Mesenteric fat pad (tissue), 1 donor: ENCODE data around the gene HMCN1. TPM values are rescaled to one million over a fixed set of nuclear protein-coding genes. Genes with fewer than 3 reads are reported as not detected.

Experiments
- DNase-seq: peaks from one replicate; pipeline ENCODE4 v3.0.0-alpha.2; 2020; ENCODE audit warnings: low spot score
- total RNA-seq: library from RNA; stranded (reverse); fragmentation: NEBNext Ultra II Directional; extraction: Animal tissue kit (Norgen Biotek cat#: 25700); gene quantifications from one replicate; pipeline ENCODE4 v1.2.1, GENCODE V29; 2021
- donor health status: DM: yes; HTN: yes; CAD: no.

HMCN1 gene
- total RNA-seq, 1 donor from 2014 or later: 13.3 TPM

DNA sequence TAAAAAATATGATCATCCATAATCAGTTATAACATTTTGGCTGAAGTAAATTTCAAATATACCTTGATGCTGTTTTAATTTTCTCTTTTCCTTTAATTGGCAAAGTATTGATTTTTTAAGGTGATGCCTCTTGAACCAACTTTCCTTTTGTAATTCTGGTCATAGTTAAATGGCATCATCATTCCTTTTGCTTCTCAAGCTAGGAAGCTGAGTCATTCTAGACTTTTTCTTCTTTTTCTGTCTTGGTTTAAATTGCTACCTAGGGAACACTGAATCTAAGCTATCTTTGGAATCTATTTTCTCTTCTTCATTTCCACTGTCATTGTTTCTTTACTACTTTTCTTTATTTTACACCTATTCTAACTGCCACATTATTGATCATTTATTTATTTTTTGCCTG lies 162.7 kb downstream of the HMCN1 start:
- DNase-seq: no peak

DNA sequence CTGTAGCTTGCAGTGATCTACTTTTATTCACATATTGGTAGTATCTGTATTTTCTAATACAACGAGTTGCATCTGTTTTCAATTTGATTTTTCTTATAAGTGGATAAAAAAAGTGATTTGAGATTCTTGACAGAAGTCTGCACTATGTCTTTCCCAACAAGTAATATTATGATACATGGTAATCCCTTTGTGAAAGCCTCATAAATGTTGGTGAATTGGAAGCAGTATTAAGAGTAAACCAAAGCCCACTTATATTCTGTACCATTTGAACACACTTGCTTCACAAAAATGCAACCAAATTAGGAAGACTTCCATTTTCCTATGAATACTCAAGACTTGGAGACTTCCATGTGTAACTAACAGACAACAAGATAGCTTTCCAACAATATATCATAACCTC lies 172.0 kb downstream of the HMCN1 start:
- DNase-seq: no peak

DNA sequence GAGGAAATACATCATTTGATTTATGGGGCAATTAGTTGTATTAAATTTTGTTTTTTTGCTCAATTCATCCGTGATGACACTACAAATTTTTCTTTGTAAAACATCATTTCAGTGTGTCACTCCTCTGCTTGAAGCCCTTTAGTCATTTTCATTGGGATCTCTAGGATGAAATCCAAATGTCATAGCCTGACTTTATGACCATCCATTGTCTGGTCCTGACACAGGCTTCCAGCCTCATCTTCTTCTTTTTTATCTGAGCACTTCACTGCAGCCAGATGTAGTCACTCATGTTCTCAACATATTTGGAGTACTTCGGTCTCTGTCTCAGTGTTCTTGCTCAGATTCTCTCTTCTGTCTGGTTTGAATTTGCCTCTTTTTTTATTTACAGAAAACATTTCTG lies 173.1 kb downstream of the HMCN1 start:
- DNase-seq: no peak

DNA sequence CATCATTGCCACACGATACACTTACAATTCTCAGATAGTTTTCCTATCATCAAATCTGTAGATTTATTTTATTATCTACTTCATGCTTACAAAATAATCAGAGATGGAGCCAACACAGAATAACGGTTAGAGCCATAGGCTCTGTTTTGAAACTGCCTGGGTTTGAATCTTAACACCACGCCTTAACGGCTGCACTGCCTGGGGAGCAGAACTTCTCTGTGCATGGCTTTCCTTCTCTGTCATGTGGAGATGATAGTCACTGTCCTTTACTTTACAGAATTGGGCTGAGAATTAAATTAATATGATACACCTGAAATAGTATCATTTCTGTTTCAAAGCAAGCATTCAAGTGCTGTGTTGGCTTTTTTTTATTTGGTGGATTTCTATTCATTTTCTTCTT lies 177.8 kb downstream of the HMCN1 start:
- DNase-seq: no peak

DNA sequence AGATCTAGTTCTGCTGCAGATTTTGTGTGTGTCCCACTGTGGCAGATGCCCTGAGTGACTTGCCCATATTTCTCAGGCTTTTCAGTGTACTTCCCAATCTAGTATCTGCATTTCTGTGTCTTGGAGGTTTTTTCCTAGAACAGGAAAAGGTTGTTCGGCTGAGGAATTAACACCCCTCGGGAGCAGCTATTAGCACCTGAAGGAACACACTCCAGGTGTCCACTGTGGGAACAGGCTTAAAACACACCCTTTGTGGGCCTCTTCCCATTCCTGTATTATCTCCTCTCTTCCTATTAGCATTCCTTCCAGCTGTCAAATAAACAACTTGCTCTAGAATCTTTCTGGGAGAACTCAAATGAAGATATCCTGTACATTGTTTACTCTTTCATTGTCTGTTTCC lies 178.3 kb downstream of the HMCN1 start:
- DNase-seq: no peak

DNA sequence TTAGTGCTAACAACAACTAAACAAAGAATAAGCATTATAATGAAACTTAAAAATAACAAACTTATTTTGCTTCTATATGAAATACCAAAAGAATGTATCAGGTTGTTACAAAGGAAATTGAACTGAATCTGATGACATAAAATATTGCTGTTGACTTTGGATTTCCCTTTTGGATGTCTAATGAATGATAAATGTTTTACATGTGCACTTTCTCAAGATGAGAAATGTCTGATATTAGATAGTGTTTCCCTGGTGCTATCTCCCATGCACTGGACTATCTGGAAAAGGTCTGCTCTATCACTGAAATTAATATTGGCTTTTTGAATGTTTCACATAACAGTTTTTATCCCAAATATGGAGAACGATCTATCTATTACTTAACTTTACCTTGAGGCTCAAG lies 179.9 kb downstream of the HMCN1 start:
- no peak for DNase-seq

DNA sequence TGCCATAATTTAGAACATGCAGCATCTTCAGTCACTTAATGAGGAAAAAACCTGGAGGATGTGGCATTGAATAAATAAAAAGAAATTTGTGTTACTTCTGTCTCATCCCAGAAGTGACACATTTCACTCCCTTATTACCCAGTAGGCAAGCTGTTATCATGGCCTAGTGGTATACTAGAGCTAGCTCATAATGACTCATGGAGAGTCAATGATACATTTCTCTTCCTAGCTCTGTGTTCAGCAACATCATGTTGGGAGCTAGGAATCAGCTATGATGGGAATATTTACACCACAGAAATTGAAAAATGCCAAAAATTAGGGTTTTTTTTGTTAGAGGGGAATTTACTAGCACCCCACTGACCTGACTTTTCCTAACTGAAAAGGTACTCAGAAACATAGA lies 182.7 kb downstream of the HMCN1 start:
- DNase-seq: no peak

DNA sequence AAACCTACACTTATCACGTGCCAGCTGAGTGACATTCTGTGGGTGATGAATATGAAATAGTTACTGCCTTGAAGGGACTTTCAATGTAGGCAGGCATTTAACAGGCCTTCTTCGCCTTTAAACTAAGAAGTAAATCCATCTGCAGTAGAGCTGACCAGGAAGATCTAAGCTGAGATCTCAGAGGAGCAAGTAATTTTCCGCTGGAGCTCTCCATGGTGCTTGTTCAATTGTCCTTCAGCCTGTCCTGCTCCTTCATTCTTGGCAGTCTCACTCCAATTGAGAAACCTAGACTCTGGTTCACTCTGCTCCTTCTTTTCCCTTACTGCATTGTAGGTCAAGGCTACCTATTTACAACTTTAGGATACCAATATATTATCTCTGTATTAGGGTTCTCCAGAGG lies 183.5 kb downstream of the HMCN1 start:
- DNase-seq: no peak

DNA sequence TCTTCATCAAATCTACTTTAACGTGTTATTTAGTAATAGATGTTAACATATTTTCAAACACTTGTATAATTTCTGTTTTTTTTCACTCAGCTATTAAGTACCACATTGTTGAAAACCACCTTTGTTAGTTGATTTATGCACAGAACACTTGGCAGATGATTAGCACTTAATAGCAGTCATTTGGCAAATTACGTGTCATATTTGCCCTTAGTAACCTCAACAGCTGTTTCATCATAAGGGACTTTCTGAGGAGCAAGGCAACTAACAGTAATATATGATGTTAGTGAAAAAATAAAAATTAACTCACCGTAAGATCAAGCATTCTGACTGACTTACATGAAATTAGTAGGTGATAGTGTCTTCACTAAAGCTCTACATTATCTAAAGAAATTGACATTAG lies 186.4 kb downstream of the HMCN1 start:
- DNase-seq: no peak

DNA sequence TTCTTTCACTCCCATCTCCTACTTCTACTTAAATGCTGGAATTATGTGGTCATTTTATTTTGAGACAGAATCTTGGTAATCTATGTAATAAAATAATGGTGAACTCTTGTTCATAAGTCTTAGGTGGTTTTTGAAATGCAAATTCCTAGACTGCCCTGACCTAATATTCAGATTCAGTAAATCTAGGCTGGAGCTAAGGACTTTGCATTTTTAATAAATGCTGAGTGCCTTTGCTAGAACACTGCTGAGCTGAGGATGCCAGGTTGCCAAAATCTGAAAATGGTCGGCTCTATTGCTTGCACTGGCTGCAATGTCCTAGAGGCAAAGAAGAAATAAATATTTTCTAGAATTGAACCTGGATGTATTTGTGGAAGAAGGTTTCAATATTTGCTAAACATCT lies 187.4 kb downstream of the HMCN1 start:
- DNase-seq: no peak

DNA sequence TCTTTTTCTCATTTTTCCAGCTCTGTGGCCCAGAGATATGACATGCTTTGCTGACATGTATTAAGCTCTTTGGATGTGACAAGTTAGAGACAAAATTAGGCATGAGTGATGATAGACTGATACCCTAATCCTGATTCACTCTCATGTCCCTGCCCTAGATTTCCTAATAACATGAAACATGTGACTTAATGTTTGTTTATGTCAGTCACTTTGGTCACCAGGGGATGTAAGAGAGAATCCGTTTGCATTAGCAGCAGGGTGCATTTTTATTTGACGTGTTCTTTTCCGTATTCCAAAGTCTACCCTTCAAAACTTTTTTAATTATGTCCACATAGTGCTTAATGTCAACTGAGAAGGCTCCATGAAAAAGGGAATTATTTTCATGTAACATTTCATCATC lies 192.4 kb downstream of the HMCN1 start:
- DNase-seq: no peak

DNA sequence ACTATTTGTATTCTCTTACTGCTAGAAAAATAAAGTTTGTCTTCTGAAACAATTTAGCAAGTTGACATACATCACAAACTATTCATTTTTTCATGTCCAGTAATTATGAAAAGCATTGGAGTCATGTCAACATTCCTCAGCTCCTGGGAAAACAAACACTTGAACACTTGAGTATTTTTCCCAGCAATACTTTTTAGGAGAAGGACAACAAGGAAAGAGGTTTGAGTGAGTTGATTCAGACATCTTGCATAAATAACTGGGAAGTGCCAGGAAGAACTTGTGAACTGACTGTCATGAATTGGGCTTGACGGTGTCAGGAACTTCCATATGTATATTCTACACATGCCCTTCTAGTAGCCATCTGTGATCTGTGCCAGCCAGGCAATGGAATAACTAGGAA lies 195.6 kb downstream of the HMCN1 start:
- DNase-seq: no peak

DNA sequence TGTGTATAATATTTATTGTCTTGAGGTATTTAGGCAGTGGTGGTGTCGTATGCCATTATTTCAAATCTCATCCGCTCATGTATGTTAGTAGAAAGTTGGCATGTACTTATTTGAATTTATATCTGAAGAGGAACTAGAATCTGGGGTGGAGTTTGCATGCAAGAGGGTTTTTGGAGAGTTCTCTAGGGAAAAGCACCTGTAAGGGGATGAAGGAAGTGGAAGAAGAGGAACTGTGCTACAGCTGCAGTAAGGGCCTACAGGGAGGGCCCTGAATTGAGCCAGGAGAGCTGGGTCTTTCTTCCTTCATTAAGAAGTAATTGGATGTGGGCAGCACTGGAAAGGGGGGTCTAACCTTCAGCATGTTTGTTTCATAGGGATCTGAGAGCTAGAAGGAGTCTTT lies 197.2 kb downstream of the HMCN1 start:
- DNase-seq: no peak

DNA sequence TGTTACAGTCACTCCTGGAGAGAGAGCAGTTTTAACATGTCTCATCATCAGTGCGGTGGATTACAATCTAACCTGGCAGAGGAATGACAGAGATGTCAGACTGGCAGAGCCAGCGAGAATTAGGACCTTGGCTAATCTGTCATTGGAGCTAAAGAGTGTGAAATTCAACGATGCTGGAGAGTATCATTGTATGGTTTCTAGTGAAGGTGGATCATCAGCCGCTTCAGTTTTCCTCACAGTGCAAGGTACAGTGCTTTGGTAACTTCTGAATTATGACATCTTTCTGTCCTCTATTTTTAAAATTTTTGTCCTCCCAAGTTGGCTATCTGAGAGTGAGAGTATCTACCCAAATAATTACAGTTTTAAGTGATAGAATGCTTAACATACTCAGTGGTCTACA lies 199.4 kb downstream of the HMCN1 start:
- DNase-seq: no peak

DNA sequence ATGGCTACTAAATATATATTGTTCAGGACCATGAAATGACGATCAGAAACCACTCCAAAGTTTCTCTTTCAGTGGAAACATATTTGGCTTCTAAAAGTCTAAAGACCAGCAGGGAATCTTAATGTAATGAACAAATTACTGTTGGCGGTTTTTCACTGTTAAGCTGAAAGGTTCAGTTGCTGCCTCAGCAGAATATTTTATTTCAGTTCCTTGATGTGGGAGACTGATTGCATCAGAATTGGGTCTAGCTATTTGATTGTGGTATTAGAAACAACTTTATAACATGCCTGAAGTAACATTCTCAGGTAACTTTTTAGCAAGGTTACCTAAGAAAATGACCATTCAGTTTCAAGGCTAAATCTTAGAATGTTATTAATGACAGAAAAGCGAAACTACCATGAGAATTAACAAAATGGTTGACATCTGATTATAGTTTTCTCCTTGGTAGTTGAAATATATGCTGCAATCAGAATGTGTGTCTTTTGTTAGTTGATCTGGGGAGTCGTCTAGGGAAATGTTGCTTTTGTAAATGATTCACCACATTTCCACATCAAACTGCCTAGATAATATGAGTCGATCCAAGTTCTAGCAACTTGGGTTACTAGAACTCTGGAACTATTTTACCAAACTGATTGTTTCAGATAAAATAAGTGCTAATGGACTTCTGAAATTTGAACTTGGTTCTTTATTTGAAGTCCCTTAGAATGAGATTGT lies 200.4 kb downstream of the HMCN1 start:
- no peak for DNase-seq

DNA sequence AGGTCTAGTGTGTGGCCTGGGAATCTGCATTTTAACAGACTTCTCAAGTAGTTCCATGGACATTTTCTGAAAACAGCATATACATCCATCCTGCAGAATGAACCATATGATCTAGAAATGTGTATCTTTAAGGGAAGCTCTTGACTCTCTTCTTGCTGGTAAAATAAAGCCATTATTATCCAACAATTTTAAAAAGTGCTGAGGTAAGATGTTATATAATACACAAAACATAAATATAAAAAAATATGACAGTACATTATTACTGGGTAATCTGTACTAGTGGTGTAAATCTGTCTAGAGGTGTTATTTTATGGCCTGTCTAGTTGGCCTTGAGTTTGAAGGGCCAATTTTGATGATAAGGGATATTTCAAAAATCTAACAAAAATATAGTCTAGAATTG lies 201.2 kb downstream of the HMCN1 start:
- DNase-seq: no peak

DNA sequence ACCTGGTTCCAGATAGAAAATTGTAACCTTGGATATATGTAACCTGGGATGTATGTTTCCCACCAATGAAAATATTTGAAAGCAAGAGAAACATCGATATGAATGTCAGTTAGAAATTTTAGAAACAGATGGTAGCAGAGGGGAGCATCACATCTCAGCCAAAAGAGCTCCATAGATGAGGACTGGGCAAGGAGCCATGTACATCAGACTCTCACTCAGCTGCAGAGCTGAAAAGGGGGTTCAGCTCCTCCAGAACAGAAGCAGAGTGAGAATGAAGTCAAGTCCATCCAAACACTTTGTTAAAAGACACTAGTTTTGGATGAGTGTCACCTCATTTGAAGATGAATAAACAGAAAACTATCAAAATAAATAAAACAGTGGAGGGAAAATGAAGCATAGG lies 202.4 kb downstream of the HMCN1 start:
- no peak for DNase-seq

DNA sequence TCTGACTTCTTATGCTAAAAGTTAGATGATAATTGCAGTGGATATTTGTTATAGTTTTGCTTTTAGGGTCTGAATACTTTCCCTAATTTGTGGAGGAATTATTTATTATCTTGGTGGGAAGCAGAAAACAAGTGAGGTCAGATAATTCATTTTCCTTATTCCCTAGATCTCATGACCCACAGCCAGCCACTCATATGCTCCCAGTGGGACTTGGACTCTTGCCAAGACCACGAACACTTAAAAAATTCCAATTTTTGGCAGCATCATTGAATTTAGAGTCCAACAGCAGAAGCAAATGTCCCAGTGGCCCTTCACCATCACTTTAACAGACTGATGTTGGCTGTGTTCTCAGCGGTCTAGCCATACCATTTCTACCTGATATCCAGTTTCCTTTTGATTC lies 204.2 kb downstream of the HMCN1 start:
- no peak for DNase-seq

DNA sequence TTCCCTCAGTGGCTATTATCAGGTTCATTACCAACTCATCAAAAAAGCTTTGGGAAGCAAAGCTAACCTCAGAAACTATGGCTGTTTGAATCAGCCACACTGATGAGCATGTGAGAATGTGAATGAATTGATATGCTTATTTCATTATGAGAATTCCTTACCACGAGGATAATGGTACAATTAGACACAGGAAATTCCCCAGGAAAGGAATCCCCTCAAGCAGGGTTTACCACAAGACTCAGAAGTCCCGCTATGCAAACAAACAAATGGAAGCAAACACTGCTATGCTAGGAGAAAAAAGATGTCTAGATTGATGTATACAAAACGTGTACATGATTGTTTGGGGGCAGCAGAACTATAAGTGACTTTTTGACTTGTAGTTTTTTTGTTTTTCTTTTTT lies 205.0 kb downstream of the HMCN1 start:
- DNase-seq: no peak

DNA sequence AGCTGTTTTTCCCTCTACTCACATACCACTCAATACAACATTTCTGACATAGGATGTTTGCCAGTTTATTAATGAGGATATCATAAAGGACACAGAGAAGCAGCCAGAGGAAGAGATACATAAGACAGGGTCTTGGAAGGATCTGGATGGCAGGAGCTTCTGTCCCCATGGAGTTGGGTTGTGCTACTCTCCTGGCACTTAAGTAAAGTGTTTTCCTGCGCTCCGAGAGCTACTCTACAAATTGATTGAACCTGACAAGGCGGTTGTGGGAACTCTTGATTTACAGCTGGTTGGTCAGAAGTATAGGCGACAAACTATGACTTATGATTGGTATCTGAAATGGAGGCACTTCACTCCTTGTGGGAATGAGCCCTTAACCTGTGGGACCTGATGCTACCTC lies 208.8 kb downstream of the HMCN1 start:
- no peak for DNase-seq

DNA sequence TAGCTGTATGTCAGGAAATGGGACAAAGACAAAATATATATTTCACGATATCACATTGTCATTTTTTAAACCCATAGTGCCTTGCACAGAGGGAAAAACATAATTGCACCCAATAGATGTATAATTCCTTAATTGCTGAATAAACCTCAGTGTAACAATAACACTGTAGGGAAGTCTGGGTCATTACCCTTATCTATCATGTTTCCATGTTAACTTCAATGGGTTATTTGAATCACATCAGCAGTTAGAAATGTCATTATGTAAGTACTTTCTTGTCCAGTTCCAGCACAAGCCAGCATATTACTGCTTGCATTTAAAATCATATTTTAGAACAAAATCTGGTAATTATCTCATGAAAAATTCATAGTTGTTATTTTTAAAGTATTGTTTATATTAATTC lies 222.7 kb downstream of the HMCN1 start:
- no peak for DNase-seq

DNA sequence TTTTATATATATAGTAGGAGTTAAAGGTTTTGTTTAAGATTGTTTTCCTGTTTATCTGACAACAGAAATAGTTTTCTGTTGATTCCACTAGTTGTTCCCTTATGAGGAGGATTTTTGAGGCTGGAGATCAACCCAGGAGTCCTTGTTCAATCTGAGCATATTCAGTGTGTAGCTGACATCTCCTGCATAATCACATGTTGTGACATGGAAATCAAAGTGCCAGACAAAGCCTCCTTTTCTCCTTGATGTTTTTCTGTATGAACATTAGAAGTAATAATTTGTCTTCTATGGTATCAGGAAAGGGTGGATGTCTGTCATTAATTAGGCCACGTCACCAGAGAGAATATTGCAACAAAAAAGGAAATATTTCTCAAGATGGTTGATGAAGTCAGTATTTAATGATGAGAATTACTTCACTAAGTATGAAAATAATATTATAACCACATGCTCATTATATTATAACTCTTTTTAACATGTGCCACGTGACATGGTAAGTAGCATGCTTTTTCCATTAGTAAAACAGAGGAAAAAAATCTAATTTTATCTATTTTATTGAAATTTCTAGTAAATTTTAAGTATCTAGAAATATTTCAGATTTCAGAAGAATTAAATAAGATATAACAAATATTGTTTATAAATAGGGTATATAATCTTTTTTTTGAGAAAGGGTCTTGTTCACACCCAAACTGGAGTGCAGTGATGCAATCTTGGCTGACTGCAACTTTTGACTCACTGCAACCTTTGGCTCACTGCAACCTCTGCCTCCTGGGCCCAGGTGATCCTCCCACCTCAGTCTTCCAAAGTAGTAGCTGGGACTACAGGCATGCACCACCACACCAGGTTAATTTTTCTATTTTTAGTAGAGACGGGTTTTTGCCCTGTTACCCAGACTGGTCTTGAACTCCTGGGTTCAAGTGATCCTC lies 223.5 kb downstream of the HMCN1 start:
- no peak for DNase-seq
